MCF 10A (cell line): ENCODE results near the gene GCC1. TPM values are rescaled to one million over a fixed set of nuclear protein-coding genes. Genes with fewer than 3 reads are reported as not detected.

Experiments used
- BruUV-seq: library from RNA; stranded (reverse); fragments of 400-500 nt; replicated peaks from 2 replicates; lab custom pipeline; 2021; lab: Mats Ljungman, UMichigan
- CTCF ChIA-PET: fragments of 300-600 bp; sonication (Branson Sonifier 250); formaldehyde crosslinking; extraction: SDS; loops from one replicate; lab custom pipeline; 2021; ENCODE audit warnings: antibody characterized with exemption, inconsistent platforms; lab: Yijun Ruan, JAX
- POLR2A ChIA-PET: fragments of 300-600, 350-650 bp; sonication (Branson Sonifier 250); formaldehyde crosslinking; extraction: SDS; loops from one replicate; lab custom pipeline; 2020; ENCODE audit warnings: antibody characterized with exemption, inconsistent platforms; lab: Yijun Ruan, JAX
- DNase-seq: peaks from one replicate; pipeline ENCODE4 v3.0.0-alpha.2; 2018; ENCODE audit not compliant: unreplicated experiment
- H3K27ac Mint-ChIP-seq: one replicate; pipeline ENCODE4 v1.8.0; 2022; ENCODE audit warnings: mild to moderate bottlenecking, low read depth, mixed read lengths; ENCODE audit not compliant: unreplicated experiment
- H3K27me3 Mint-ChIP-seq: one replicate; pipeline ENCODE4 v1.8.0; 2022; ENCODE audit warnings: mixed read lengths; ENCODE audit not compliant: insufficient read depth, unreplicated experiment
- H3K36me3 Mint-ChIP-seq: one replicate; pipeline ENCODE4 v1.8.0; 2022; ENCODE audit warnings: mild to moderate bottlenecking, moderate library complexity, mixed read lengths; ENCODE audit not compliant: insufficient read depth, unreplicated experiment
- H3K4me1 Mint-ChIP-seq: one replicate; pipeline ENCODE4 v1.8.0; 2022; ENCODE audit warnings: mixed read lengths; ENCODE audit not compliant: insufficient read depth, unreplicated experiment
- H3K4me3 Mint-ChIP-seq: one replicate; pipeline ENCODE4 v1.8.0; 2022; ENCODE audit warnings: mild to moderate bottlenecking, moderate library complexity, mixed read lengths; ENCODE audit not compliant: unreplicated experiment
- H3K9me3 Mint-ChIP-seq: one replicate; pipeline ENCODE4 v1.8.0; 2022; ENCODE audit warnings: mixed read lengths; ENCODE audit not compliant: unreplicated experiment
- CTCF ChIP-seq: fragments of 200-600 bp; IDR thresholded peaks from one replicate; pipeline ENCODE4 v1.8.0; 2022; ENCODE audit warnings: antibody characterized with exemption, mild to moderate bottlenecking; ENCODE audit not compliant: unreplicated experiment
- intact Hi-C: fragments of 100-400 bp; cut with micrococcal nuclease; formaldehyde crosslinking; loops from 2 replicates; pipeline ENCODE4 v1.14.1; 2022
- total RNA-seq: library from RNA; stranded (reverse); gene quantifications from 2 replicates; pipeline ENCODE4 v1.2.3, GENCODE V29; 2022

Gene GCC1
- total RNA-seq, 1 experiment from 2014 or later = 27.7 TPM

- H3K27me3 Mint-ChIP-seq = no peaks in the 10 kb centered on the region
- no peaks in the 10 kb centered on the region for H3K9me3 Mint-ChIP-seq
- H3K4me3 Mint-ChIP-seq = peak within 1 kb of the TSS; percentile 79
- no TSS peak for BruUV-seq
- intact Hi-C loops = loop anchor here (1.0 to 10.0 kb wide), 3 partner anchors 63 to 619 kb away; partner anchors contain the start of gene ZNF800
- ChIA-PET CTCF (interaction anchor here (0.7 to 1.5 kb wide), 9 partner anchors 9 to 622 kb away, joined by 3 to 7 read pairs (median 4); no protein-coding TSS in a partner anchor), POLR2A (interaction anchor here (0.7 to 5.1 kb wide), 12 partner anchors 9 to 621 kb away, joined by 3 to 41 read pairs (median 4); partner anchors contain the start of genes SND1 and ZNF800)
- H3K27ac Mint-ChIP-seq = peak within 1 kb of the TSS; percentile 72
- H3K4me1 Mint-ChIP-seq = peaks cover 33% of the 10 kb centered on the region
- peak; percentile 80 for DNase-seq
- no peak for TF ChIP-seq CTCF
- peaks cover 24% of the 10 kb centered on the region for H3K36me3 Mint-ChIP-seq
Observed at GRCh38 chr7:127588019-127588696, 2.8 kb upstream of the GCC1 start, which contains the start of gene ARF5. TSS of gene ARF5 (plus strand) at chr7:127588411. CDS start at chr7:127588499, 88 bp downstream.

- Mint-ChIP-seq H3K36me3 (peaks cover 30% of the 10 kb centered on the region), H3K27me3 (no peaks in the 10 kb centered on the region), H3K4me3 (peak overlapping the region; percentile 79), H3K9me3 (no peaks in the 10 kb centered on the region), H3K4me1 (peaks cover 38% of the 10 kb centered on the region), H3K27ac (no peak overlapping the region)
- intact Hi-C loops = loop anchor here (1.0 to 10.0 kb wide), 3 partner anchors 64 to 620 kb away; partner anchors contain the start of gene ZNF800
- ChIA-PET POLR2A (interaction anchor here (0.7 to 5.1 kb wide), 7 partner anchors 9 to 198 kb away, joined by 3 to 41 read pairs (median 4); partner anchors contain the start of genes SND1 and ZNF800), CTCF (interaction anchor here (0.9 to 1.1 kb wide), 2 partner anchors 9 to 14 kb away, joined by 3 read pairs; no protein-coding TSS in a partner anchor)
- BruUV-seq = no TSS peak
- TF ChIP-seq CTCF = no peak
- no peak for DNase-seq
Observed at GRCh38 chr7:127587663-127588018, 2.2 kb upstream of the GCC1 start.

GRCh38 chr7:127586346-127586745 lies 950 bp upstream of the GCC1 start:
- CTCF ChIA-PET = interaction anchor here (0.7 to 1.4 kb wide), 3 partner anchors 9 to 623 kb away, joined by 3 to 4 read pairs (median 3); partner anchors contain the start of gene ZNF800
- TF ChIP-seq CTCF = no peak
- peak overlapping the region; percentile 79 for H3K4me3 Mint-ChIP-seq
- no peaks in the 10 kb centered on the region for H3K9me3 Mint-ChIP-seq
- BruUV-seq = no TSS peak
- H3K27ac Mint-ChIP-seq = no peak overlapping the region
- peaks cover 28% of the 10 kb centered on the region for H3K36me3 Mint-ChIP-seq
- intact Hi-C loops = loop anchor here (5.0 to 10.0 kb wide), 2 partner anchors 192 to 621 kb away; partner anchors contain the start of gene ZNF800
- no peaks in the 10 kb centered on the region for H3K27me3 Mint-ChIP-seq
- DNase-seq = no peak
- POLR2A ChIA-PET = interaction anchor here (0.9 to 5.1 kb wide), 5 partner anchors 65 to 199 kb away, joined by 3 to 41 read pairs (median 10); partner anchors contain the start of genes SND1 and ZNF800
- peaks cover 38% of the 10 kb centered on the region for H3K4me1 Mint-ChIP-seq

- no peaks in the 10 kb centered on the region for H3K27me3 Mint-ChIP-seq
- POLR2A ChIA-PET = interaction anchor here (0.6 to 5.1 kb wide), 6 partner anchors 9 to 1182 kb away, joined by 3 to 41 read pairs (median 3); partner anchors contain the start of gene ZNF800
- H3K9me3 Mint-ChIP-seq = no peaks in the 10 kb centered on the region
- peaks cover 17% of the 10 kb centered on the region for H3K36me3 Mint-ChIP-seq
- H3K4me1 Mint-ChIP-seq = peaks cover 34% of the 10 kb centered on the region
- no peak for DNase-seq
- H3K27ac Mint-ChIP-seq = peak overlapping the region; percentile 90
- TF ChIP-seq CTCF = no peak
- CTCF ChIA-PET = interaction anchor here (0.6 to 1.3 kb wide), 2 partner anchors 205 to 803 kb away, joined by 3 read pairs; no protein-coding TSS in a partner anchor
- no TSS peak for BruUV-seq
- H3K4me3 Mint-ChIP-seq = peak overlapping the region; percentile 79
- intact Hi-C loops = loop anchor here (5.0 to 10.0 kb wide), 2 partner anchors 190 to 623 kb away; partner anchors contain the start of gene ZNF800
Observed at GRCh38 chr7:127584648-127585043, 750 bp downstream of the GCC1 start.
